Stimulated activated CD8-positive, alpha-beta memory T cell treated with anti-CD3 and anti-CD28 coated beads, Interleukin-12 subunit alpha, Interleukin-12 subunit beta, amount 100 ng/mL, for 1 hour (primary cell): ENCODE results near the gene COL4A1.

Source experiments
- DNase-seq: peaks from one replicate; pipeline ENCODE4 v3.0.0-alpha.2; 2020; ENCODE audit warnings: low read depth

The COL4A1 gene

DNA sequence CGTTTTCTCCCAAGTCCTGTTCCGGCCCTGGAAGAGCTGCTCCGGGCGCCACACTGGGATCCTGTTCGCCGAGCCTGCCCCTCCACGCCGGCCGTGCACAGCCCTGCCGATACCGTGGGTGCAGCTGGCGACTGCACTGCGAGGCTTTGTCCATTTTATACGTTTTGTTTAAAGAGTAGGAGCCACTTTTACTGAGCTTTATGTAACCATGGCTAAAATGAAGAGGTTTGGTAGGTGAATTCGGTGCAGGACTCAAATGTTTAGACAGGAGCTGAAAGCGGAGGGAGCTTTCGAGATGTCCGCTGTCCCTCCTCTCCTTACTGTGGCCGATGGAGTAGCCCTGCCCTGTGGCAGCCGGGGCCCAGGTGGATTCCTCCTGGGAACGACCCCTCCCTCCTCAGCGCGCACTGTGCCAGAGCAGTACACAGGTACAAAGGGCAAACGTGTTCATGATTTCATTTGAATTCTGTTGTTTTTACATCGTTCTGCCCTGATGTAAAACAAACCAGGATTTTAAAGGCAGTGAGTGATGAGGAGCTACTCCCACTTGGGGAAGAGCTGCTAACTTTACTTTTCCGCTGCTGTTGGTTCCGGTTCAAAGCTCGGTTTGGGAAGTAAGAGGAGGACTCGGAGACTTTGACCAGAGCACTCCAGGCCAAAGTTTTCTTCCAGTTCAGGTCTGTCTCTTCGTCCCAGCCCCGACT, 1.9 kb upstream of the COL4A1 start:
- DNase-seq = no peak

DNA sequence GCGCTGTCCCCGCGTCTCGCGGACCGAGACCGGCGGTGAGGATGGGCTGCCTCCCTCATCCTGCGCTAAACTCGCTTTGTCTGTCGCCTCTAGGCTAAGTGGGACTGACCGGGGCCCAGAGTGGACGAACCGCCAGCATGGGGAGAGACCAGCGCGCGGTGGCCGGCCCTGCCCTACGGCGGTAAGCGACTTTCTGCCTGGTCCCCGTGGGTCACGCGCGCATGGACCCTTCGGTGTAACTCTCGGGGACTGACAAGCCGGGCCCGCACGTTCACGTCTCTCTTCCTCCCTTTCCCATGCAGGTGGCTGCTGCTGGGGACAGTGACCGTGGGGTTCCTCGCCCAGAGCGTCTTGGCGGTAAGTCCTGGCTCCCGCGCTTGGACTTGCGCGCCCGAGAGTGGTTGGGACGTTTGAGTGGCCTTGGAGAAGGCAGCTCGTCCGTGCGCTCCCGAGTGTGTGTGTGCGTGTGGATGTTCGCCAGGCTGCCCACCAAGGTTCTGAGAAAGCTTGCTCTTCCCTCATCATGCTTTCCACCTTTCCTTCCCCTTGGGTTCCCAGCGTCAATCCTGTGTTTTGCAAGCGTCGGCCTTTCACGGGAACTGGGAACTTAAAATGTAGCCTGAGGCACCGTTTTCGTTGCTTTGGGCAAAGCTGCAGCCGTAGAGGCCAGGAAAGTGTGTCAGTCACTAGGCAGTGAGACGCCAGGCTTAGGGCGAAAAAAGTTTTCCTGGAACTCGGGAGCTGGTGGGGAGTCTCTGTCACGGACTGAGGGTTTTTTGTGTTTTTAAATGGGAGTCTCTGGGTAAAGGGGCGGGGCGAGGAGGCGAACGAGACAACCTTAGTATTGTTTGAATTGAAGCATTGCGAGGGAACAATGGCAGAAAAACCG, 1.1 kb upstream of the COL4A1 start:
- no peak for DNase-seq

GRCh38 chr13:110306340-110306959, 507 bp downstream of the COL4A1 start:
- DNase-seq = no peak

DNA sequence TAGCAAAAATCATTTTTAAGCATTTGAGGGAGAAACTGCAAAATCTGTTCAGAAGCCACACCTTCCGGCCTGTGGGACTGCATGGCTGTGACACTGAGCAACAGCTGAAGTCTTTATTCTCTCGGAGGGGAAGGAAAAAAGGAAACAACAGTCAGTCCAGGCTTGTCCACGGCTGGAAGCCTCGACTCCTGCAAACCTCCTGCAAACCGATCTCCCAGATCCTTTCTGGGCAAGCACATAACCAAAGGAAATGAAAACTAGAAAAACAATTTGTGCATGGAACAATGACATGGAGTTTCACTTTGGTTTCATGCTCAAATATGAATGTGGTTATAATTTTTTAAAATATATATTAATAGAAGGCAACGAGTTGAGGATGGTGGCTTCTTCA, 1.0 kb downstream of the COL4A1 start:
- DNase-seq = no peak

DNA sequence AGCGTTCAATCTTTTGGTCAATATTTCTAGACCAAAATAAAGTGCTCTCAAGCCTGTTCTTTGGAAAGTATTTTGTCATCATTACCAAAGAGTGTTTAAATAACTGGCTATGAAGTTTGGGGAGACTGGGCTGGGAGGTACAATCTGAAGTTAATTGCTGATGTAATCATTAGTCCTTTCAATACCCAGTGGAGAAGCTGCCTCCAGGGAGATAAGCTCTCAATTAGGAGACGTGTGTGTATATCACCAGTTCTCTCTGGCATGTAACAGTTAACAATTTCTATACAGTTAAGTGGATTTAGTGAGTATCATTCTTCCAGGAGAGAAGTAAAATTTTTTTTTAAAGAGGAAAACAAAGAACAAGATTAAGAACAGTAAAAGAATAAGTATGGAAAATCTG, 1.4 kb downstream of the COL4A1 start:
- DNase-seq = no peak

DNA sequence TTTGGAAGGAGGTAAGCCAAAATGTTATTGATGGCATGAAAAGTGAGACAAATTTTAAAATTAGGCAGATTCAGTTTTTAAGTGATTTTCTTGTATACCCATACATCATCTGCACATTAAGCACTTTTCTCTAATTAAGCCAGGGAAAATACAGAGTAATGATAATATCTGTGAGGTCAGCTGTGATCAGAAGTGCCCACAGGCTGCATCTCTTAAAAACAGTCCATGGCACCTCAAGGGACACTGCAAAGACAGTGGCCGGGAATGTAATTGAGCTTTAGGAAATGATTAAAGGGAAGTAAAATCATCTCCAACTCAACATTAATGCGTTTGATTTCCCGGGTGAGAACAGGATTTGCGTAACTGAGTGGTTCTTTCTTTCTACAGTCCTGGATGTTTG, 2.0 kb downstream of the COL4A1 start:
- no peak for DNase-seq

GRCh38 chr13:110304256-110304655, 2.7 kb downstream of the COL4A1 start:
- no peak for DNase-seq

GRCh38 chr13:110303644-110304043, 3.3 kb downstream of the COL4A1 start:
- no peak for DNase-seq

- no peak for DNase-seq
Observed at GRCh38 chr13:110302997-110303396, 4.0 kb downstream of the COL4A1 start.

- no peak for DNase-seq
Observed at GRCh38 chr13:110301606-110302553, 5.1 kb downstream of the COL4A1 start.

DNA sequence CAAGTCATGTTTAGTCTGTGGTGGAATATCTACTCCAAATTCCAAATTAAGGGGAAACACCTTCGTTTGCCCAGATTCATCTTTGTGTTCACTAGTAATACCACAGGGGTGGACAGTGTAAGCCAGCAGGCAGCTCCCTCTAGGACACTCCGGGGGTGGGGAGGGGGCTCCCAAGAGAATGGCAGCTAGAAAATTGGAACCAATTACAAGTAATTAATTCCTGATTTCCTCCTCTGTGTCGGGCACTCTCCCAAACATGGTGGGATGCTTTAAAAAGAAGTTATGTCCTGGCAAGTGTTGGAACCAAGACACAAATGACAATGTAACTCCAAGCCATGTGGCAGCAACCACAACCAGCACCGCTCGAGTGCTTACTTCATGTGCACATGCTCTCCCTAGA, 5.9 kb downstream of the COL4A1 start:
- DNase-seq = no peak

GRCh38 chr13:110300090-110300815, 6.7 kb downstream of the COL4A1 start:
- DNase-seq = no peak

- DNase-seq = no peak
Observed at GRCh38 chr13:110299283-110299840, 7.6 kb downstream of the COL4A1 start.

GRCh38 chr13:110298505-110299282, 8.3 kb downstream of the COL4A1 start:
- DNase-seq = no peak

- DNase-seq = no peak
Observed at GRCh38 chr13:110297766-110298504, 9.0 kb downstream of the COL4A1 start.

- no peak for DNase-seq
Observed at GRCh38 chr13:110297011-110297410, 9.9 kb downstream of the COL4A1 start.

DNA sequence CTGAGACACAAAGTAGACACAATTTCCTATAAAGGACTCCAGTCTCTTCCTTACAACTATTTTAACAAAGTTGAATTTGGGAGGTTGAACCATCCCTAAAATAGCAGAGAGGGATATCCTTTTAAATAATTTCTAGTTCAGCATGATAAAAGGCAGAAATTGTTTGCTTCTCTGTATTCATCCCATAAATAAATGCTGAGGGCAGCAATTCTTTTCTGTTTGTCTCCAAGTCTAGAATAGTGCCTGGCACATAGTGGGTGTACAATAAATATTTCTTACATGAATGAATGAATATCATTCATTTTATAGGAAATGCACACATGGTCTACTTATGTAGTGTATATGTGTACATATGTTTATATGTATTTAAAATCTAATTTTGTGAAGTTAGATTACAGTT, 12.3 kb downstream of the COL4A1 start:
- no peak for DNase-seq

DNA sequence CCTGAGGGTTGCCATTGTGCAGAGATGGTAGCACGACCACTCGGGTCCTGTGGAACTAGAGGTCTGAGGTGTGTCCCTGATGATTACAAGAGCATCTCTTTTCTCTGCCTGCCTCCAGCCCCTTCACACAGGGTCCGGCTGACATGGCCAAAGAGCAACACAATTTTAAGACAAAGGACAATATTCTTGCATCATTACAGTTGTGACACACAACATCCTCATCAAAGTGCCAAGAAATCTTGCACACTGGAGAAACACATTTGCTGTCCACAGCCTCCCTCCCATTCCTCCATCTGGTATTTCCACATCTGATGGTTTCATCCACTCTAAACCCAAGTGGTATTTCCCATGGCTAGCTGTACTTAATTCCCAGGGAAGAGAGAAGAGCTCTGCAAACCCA, 12.8 kb downstream of the COL4A1 start:
- no peak for DNase-seq

- no peak for DNase-seq
Observed at GRCh38 chr13:110293649-110294048, 13.3 kb downstream of the COL4A1 start.
